Gastrocnemius medialis (tissue), 4 donors: Measurements from ENCODE around the gene SACS. TPM values are rescaled to one million over a fixed set of nuclear protein-coding genes. Genes with fewer than 3 reads are reported as not detected.
A peak's percentile ranks its signal among the peaks of the same experiment; 100 is the strongest.

ENCODE experiments used
- ATAC-seq, 2 donors: fragments of 150-250 bp; one replicate each; pipeline ENCODE4 v1.9.1; 2016
- DNase-seq, 2 donors: peaks; one replicate each; pipeline ENCODE4 v3.0.0-alpha.2; 2019
- H3K27ac ChIP-seq, 4 donors: fragments of 200-600 bp; sonication (generic); 1 replicate in 1 of 4; 2 replicates in 3 of 4; pipeline ENCODE4 v1.5.1; 2016 to 2018; ENCODE audit warnings: mild to moderate bottlenecking in 2 of 4, moderate library complexity in 1 of 4
- H3K27me3 ChIP-seq, 3 donors: fragments of 200-600 bp; sonication (generic) in 2 of 3; 1 replicate in 1 of 3; 2 replicates in 2 of 3; pipeline versions ENCODE4 v1.5.1 to v1.6.0; 2016 to 2019; ENCODE audit warnings: mild to moderate bottlenecking in 1 of 3, moderate library complexity in 1 of 3
- H3K36me3 ChIP-seq, 2 donors: fragments of 200-600 bp; sonication (generic) in 1 of 2; one replicate each; pipeline ENCODE4 v1.5.1; 2017 to 2018
- H3K4me1 ChIP-seq, 2 donors: fragments of 200-600 bp; sonication (generic) in 1 of 2; one replicate each; pipeline ENCODE4 v1.5.1; 2016 to 2017; ENCODE audit warnings: mild to moderate bottlenecking in 2 of 2
- H3K4me3 ChIP-seq, 4 donors: fragments of 200-600 bp; sonication (generic) in 3 of 4; 1 replicate in 1 of 4; 2 replicates in 3 of 4; pipeline ENCODE4 v1.5.1; 2016 to 2019; ENCODE audit warnings: mild to moderate bottlenecking in 2 of 4
- H3K9me3 ChIP-seq, 3 donors: fragments of 200-600 bp; sonication (generic) in 2 of 3; 1 replicate in 1 of 3; 2 replicates in 2 of 3; pipeline ENCODE4 v1.5.1; 2016 to 2019
- POLR2A ChIP-seq, 2 donors: fragments of 450-650 bp; IDR thresholded peaks; one replicate each; pipeline ENCODE4 v1.6.1; 2017; ENCODE audit warnings: antibody characterized with exemption in 2 of 2, mild to moderate bottlenecking in 2 of 2, moderate library complexity in 2 of 2
- in situ Hi-C, 4 donors: fragments of 200-750 bp; cut with MboI; loops; one replicate each; pipeline versions ENCODE4 v1.15.0 to v1.8.0; 2017; ENCODE audit warnings: low sequenced_read_pairs in 4 of 4
- intact Hi-C: fragments of 100-400 bp; cut with DNase I; formaldehyde crosslinking; loops from one replicate; pipeline ENCODE4 v1.15.1; 2023; ENCODE audit warnings: low total_unique reads
- total RNA-seq, 4 donors: library from RNA; depleted of rRNA; stranded (reverse); fragments of >200 nt; gene quantifications; one replicate each; pipeline versions ENCODE4 v1.1.0 to v1.2.3, GENCODE V29; 2016
- TF ChIP-seq, protein P1 (sequence below), 5 experiments: fragments of 450-650 bp in 3 of 5; fragments of 200-600 bp in 2 of 5; sonication (generic) in 2 of 5; IDR thresholded peaks in 4 of 5; conservative IDR thresholded peaks in 1 of 5; 1 replicate in 4 of 5; 2 replicates in 1 of 5; pipeline ENCODE4 v1.5.1; 2016 to 2019; ENCODE audit warnings: antibody characterized with exemption in 5 of 5, mild to moderate bottlenecking in 3 of 5, moderate library complexity in 3 of 5

SACS gene
- total RNA-seq, 4 donors from 2014 or later, result 23.8 to 36.5 (median 31.8) TPM

DNA sequence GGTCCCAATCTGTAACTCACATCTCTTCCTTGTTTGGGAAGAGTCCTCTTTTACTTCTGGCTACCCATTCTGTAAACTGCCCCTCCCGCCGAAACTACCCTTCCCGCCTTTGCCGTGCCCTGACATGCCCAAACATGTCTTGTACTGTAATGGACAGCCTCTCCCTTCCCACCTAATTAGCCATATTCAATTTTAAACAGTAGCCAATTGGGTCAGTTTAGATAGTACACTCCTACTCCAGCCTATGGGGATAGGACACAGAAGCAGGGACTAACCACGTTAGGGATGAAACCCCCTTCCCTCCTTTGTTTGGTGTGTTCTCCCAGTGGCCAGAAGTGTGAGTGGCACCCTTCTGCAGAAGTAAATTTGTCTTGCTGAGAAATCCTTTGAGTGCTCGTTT, 34.2 kb downstream of the SACS start:
- DNase-seq (no peak), ATAC-seq (no peak)
- no peaks in the 10 kb centered on the region for H3K9me3 ChIP-seq
- no peak for TF ChIP-seq POLR2A (IDR thresholded peaks at IDR 0.05)
- TF ChIP-seq, protein P1, sequence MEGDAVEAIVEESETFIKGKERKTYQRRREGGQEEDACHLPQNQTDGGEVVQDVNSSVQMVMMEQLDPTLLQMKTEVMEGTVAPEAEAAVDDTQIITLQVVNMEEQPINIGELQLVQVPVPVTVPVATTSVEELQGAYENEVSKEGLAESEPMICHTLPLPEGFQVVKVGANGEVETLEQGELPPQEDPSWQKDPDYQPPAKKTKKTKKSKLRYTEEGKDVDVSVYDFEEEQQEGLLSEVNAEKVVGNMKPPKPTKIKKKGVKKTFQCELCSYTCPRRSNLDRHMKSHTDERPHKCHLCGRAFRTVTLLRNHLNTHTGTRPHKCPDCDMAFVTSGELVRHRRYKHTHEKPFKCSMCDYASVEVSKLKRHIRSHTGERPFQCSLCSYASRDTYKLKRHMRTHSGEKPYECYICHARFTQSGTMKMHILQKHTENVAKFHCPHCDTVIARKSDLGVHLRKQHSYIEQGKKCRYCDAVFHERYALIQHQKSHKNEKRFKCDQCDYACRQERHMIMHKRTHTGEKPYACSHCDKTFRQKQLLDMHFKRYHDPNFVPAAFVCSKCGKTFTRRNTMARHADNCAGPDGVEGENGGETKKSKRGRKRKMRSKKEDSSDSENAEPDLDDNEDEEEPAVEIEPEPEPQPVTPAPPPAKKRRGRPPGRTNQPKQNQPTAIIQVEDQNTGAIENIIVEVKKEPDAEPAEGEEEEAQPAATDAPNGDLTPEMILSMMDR (IDR thresholded peaks at IDR 0.05 in 4 of 5, conservative IDR thresholded peaks at IDR 0.05 in 1 of 5), result no peak
- no peaks in the 10 kb centered on the region for H3K27me3 ChIP-seq
- no peaks in the 10 kb centered on the region for H3K4me1 ChIP-seq
- no peaks in the 10 kb centered on the region for H3K36me3 ChIP-seq
- in situ Hi-C loops (no loop called here), intact Hi-C loops (no loop called here)
- no peak overlapping the region for H3K27ac ChIP-seq
- H3K4me3 ChIP-seq, result no peak overlapping the region

- Histone ChIP-seq H3K9me3 (no peaks in the 10 kb centered on the region), H3K4me1 (peaks cover 18 to 28% of the 10 kb centered on the region in 2 donors), H3K4me3 (no peak overlapping the region), H3K27ac (no peak overlapping the region), H3K27me3 (no peaks in the 10 kb centered on the region), H3K36me3 (no peaks in the 10 kb centered on the region)
- TF ChIP-seq POLR2A (IDR thresholded peaks at IDR 0.05), result no peak
- TF ChIP-seq, protein P1 (IDR thresholded peaks at IDR 0.05 in 4 of 5, conservative IDR thresholded peaks at IDR 0.05 in 1 of 5), result no peak
- no peak for DNase-seq
- no peak for ATAC-seq
- intact Hi-C loops (no loop called here), in situ Hi-C loops (no loop called here)
Observed at GRCh38 chr13:23394821-23395220, 38.7 kb downstream of the SACS start.

GRCh38 chr13:23392925-23393645, 40.4 kb downstream of the SACS start:
- ATAC-seq, result peak; percentile 16 to 59
- Histone ChIP-seq H3K9me3 (no peaks in the 10 kb centered on the region), H3K27ac (peak overlapping the region; percentile 62 to 76 (median 66)), H3K4me3 (no peak overlapping the region), H3K27me3 (no peaks in the 10 kb centered on the region), H3K36me3 (no peaks in the 10 kb centered on the region), H3K4me1 (peaks cover 24 to 41% of the 10 kb centered on the region in 2 donors)
- no peak for DNase-seq
- intact Hi-C loops, result no loop called here
- TF ChIP-seq, protein P1 (IDR thresholded peaks at IDR 0.05 in 4 of 5, conservative IDR thresholded peaks at IDR 0.05 in 1 of 5), result no peak
- no peak for TF ChIP-seq POLR2A (IDR thresholded peaks at IDR 0.05)
- in situ Hi-C loops, result no loop called here

GRCh38 chr13:23392313-23392712, 41.2 kb downstream of the SACS start:
- in situ Hi-C loops, result no loop called here
- ATAC-seq, result no peak

More at GRCh38 chr13:23392313-23392712, 41.2 kb downstream of the SACS start:
- no peak for TF ChIP-seq POLR2A (IDR thresholded peaks at IDR 0.05)
- TF ChIP-seq, protein P1 (IDR thresholded peaks at IDR 0.05 in 4 of 5, conservative IDR thresholded peaks at IDR 0.05 in 1 of 5), result no peak
- H3K27me3 ChIP-seq, result no peaks in the 10 kb centered on the region
- H3K9me3 ChIP-seq, result no peaks in the 10 kb centered on the region
- intact Hi-C loops, result no loop called here
- H3K27ac ChIP-seq, result peak overlapping the region; percentile 62 to 76 (median 66)
- no peak overlapping the region for H3K4me3 ChIP-seq
- no peak for DNase-seq
- H3K4me1 ChIP-seq, result peaks cover 24 to 41% of the 10 kb centered on the region in 2 donors
- H3K36me3 ChIP-seq, result no peaks in the 10 kb centered on the region
